Endothelial cell of umbilical vein (primary cell): ENCODE data around the gene BIRC5. TPM values are rescaled to one million over a fixed set of nuclear protein-coding genes. Genes with fewer than 3 reads are reported as not detected.

ENCODE experiments used
- BruUV-seq: library from RNA; stranded (reverse); fragments of 400-500 nt; replicated peaks from 2 replicates; lab custom pipeline; 2021; lab: Mats Ljungman, UMichigan
- CTCF ChIA-PET: fragments of 300-600, 350-600 bp; sonication (Branson Sonifier 250); formaldehyde crosslinking; loops from one replicate; lab custom pipeline; 2021; ENCODE audit warnings: antibody characterized with exemption, inconsistent platforms; lab: Charles Lee
- POLR2A ChIA-PET: fragments of 300-600, 350-600 bp; sonication (Branson Sonifier 250); formaldehyde crosslinking; loops from one replicate; lab custom pipeline; 2021; ENCODE audit warnings: antibody characterized with exemption, inconsistent platforms; lab: Charles Lee
- DNase-seq: peaks from one replicate; pipeline ENCODE4 v3.0.0-alpha.2; 2011; ENCODE audit warnings: low read depth, low spot score
- FAIRE-seq: peaks from 2 replicates; lab custom pipeline; 2011; peaks lifted over from hg19 to GRCh38; lab: Jason Lieb, UNC
- H2AFZ ChIP-seq: 2 replicates; pipeline ENCODE4 v1.6.0; 2012; ENCODE audit warnings: low read depth, low read length, control low read depth, inconsistent platforms
- H3K27ac ChIP-seq: 2 replicates; pipeline ENCODE4 v1.5.1; 2011; ENCODE audit warnings: low read depth, mild to moderate bottlenecking, control low read depth, low read length, moderate library complexity; ENCODE audit not compliant: insufficient read depth
- H3K27me3 ChIP-seq, 2 experiments: 2 replicates each; pipeline versions ENCODE4 v1.6.0 to v1.6.1; 2011; ENCODE audit warnings: low read length in 2 of 2, mixed read lengths in 1 of 2; ENCODE audit not compliant: control insufficient read depth in 2 of 2, insufficient read depth in 2 of 2
- H3K36me3 ChIP-seq, 2 experiments: 2 replicates in 1 of 2; 3 replicates in 1 of 2; pipeline ENCODE4 v1.5.1; 2011; ENCODE audit warnings: low read length in 2 of 2, mild to moderate bottlenecking in 1 of 2, moderate library complexity in 1 of 2; ENCODE audit not compliant: control insufficient read depth in 2 of 2, insufficient read depth in 2 of 2; ENCODE audit errors: extremely low read depth in 1 of 2
- H3K4me1 ChIP-seq: 3 replicates; pipeline ENCODE4 v1.5.1; 2011; ENCODE audit warnings: mild to moderate bottlenecking, low read length; ENCODE audit not compliant: control insufficient read depth, insufficient read depth; ENCODE audit errors: extremely low read depth
- H3K4me2 ChIP-seq: 2 replicates; pipeline ENCODE4 v1.6.1; 2011; ENCODE audit warnings: low read length, control low read depth, mixed read lengths; ENCODE audit not compliant: insufficient read depth
- H3K4me3 ChIP-seq, 3 experiments: fragments of 200-600 bp in 1 of 3; sonication (generic), shearing (Covaris generic) in 1 of 3; replicated peaks in 1 of 3; 2 replicates each; pipeline ENCODE4 v1.5.1; 2011 to 2016; ENCODE audit warnings: control low read depth in 3 of 3, low read length in 3 of 3, mild to moderate bottlenecking in 2 of 3, inconsistent platforms in 1 of 3, low read depth in 1 of 3, moderate library complexity in 1 of 3; ENCODE audit not compliant: insufficient read depth in 1 of 3
- H3K79me2 ChIP-seq: 2 replicates; pipeline ENCODE4 v1.6.0; 2012; ENCODE audit warnings: low read length, inconsistent platforms; ENCODE audit not compliant: control insufficient read depth, insufficient read depth
- H3K9ac ChIP-seq: replicated peaks from 2 replicates; pipeline ENCODE3; 2011; ENCODE audit warnings: low read length, control low read depth; ENCODE audit not compliant: insufficient read depth; ENCODE audit errors: extremely low read depth
- H3K9me1 ChIP-seq: replicated peaks from 3 replicates; pipeline ENCODE4 v1.6.0; 2011; ENCODE audit warnings: mild to moderate bottlenecking, low read length; ENCODE audit not compliant: control insufficient read depth, insufficient read depth; ENCODE audit errors: extremely low read depth
- H3K9me3 ChIP-seq: replicated peaks from 2 replicates; pipeline ENCODE4 v1.5.1; 2012; ENCODE audit warnings: low read length, inconsistent platforms; ENCODE audit not compliant: control insufficient read depth, insufficient read depth
- H4K20me1 ChIP-seq: replicated peaks from 2 replicates; pipeline ENCODE3; 2011; ENCODE audit warnings: mild to moderate bottlenecking, low read length; ENCODE audit not compliant: control insufficient read depth, insufficient read depth; ENCODE audit errors: extremely low read depth
- GATA2 ChIP-seq: IDR thresholded peaks from 2 replicates; pipeline ENCODE4 v1.7.0; 2011; ENCODE audit warnings: low read depth, mild to moderate bottlenecking, moderate library complexity, mixed read lengths, low read length; ENCODE audit not compliant: insufficient read length, insufficient read depth
- JUN ChIP-seq: IDR thresholded peaks from 2 replicates; pipeline ENCODE4 v1.6.1; 2011; ENCODE audit warnings: borderline replicate concordance, low read depth; ENCODE audit not compliant: insufficient read length, insufficient read depth
- MAX ChIP-seq: IDR thresholded peaks from 2 replicates; pipeline ENCODE4 v1.6.1; 2011; ENCODE audit not compliant: insufficient read depth, insufficient read length
- MYC ChIP-seq: IDR thresholded peaks from one replicate; pipeline ENCODE4 v1.6.1; 2011; ENCODE audit warnings: mild to moderate bottlenecking, low read depth, low read length
- POLR2A ChIP-seq: IDR thresholded peaks from 2 replicates; pipeline ENCODE4 v1.6.1; 2012; ENCODE audit warnings: low read depth, mild to moderate bottlenecking, control low read depth, low read length
- dilution Hi-C: fragments of 300-500 bp; cut with MboI; formaldehyde crosslinking; loops from one replicate; pipeline ENCODE4 v1.15.0; 2019; ENCODE audit warnings: low sequenced_read_pairs; ENCODE audit not compliant: extremely low pct_ligation_motif_present
- intact Hi-C: fragments of 100-400 bp; cut with micrococcal nuclease; formaldehyde crosslinking; loops from one replicate; pipeline ENCODE4 v1.10.0; 2022
- polyA plus RNA-seq, 4 experiments: library from polyadenylated mRNA; depleted of rRNA in 3 of 4; stranded (reverse) in 3 of 4; unstranded in 1 of 4; fragments of >200 nt; gene quantifications; 2 replicates each; pipeline versions ENCODE4 v1.2.1 to v1.2.3, GENCODE V29; 2011 to 2012; ENCODE audit warnings: missing spikeins in 1 of 4
- total RNA-seq: library from RNA; stranded (reverse); gene quantifications from 2 replicates; pipeline ENCODE4 v1.2.3, GENCODE V29; 2021

Gene BIRC5
- total and polyA plus RNA-seq, 2 donors (not counting 3 experiments of a cell fraction or from before 2014, with no cell fraction given): 32.8 to 74.6 TPM

- Histone ChIP-seq H3K27me3 (no peaks in the 10 kb centered on the region), H3K79me2 (no peaks in the 10 kb centered on the region), H3K9ac (no peak overlapping the region), H3K4me3 (no peak overlapping the region), H3K4me1 (peaks cover 3% of the 10 kb centered on the region), H3K36me3 (no peaks in the 10 kb centered on the region), H2AFZ (no peak overlapping the region), H3K9me3 (no peaks in the 10 kb centered on the region), H3K4me2 (no peak overlapping the region), H3K9me1 (no peaks in the 10 kb centered on the region), H3K27ac (no peak overlapping the region), H4K20me1 (no peaks in the 10 kb centered on the region)
- no peak for DNase-seq
- ChIA-PET CTCF (no interaction called here), POLR2A (no interaction called here)
- TF ChIP-seq POLR2A: no peak
- TF ChIP-seq MYC: no peak
- no peak for TF ChIP-seq GATA2
- TF ChIP-seq MAX: no peak
- intact Hi-C loops (no loop called here), dilution Hi-C loops (no loop called here)
- no TSS peak for BruUV-seq
- no peak for FAIRE-seq
Observed at GRCh38 chr17:78239489-78239931, 25.5 kb downstream of the BIRC5 start.

- no peaks in the 10 kb centered on the region for H3K9me1 ChIP-seq
- BruUV-seq: no TSS peak
- dilution Hi-C loops (no loop called here), intact Hi-C loops (no loop called here)
- ChIA-PET CTCF (interaction anchor here (0.7 kb wide), 1 partner anchor 11 kb away, joined by 4 read pairs; no protein-coding TSS in a partner anchor), POLR2A (no interaction called here)
- H3K9ac ChIP-seq: no peak overlapping the region
- H3K9me3 ChIP-seq: no peaks in the 10 kb centered on the region
- peaks cover 1% of the 10 kb centered on the region for H3K4me1 ChIP-seq
- H4K20me1 ChIP-seq: no peaks in the 10 kb centered on the region
- no peaks in the 10 kb centered on the region for H3K36me3 ChIP-seq
- no peak for TF ChIP-seq JUN
- H3K27ac ChIP-seq: no peak overlapping the region
- DNase-seq: no peak
- no peak overlapping the region for H3K4me3 ChIP-seq
- no peak overlapping the region for H3K4me2 ChIP-seq
- no peak overlapping the region for H2AFZ ChIP-seq
- FAIRE-seq: no peak
- H3K79me2 ChIP-seq: no peaks in the 10 kb centered on the region
- no peaks in the 10 kb centered on the region for H3K27me3 ChIP-seq
Observed at GRCh38 chr17:78240012-78240655, 26.1 kb downstream of the BIRC5 start.
